ENCODE results near the gene SYCP2.

SYCP2 gene

DNA sequence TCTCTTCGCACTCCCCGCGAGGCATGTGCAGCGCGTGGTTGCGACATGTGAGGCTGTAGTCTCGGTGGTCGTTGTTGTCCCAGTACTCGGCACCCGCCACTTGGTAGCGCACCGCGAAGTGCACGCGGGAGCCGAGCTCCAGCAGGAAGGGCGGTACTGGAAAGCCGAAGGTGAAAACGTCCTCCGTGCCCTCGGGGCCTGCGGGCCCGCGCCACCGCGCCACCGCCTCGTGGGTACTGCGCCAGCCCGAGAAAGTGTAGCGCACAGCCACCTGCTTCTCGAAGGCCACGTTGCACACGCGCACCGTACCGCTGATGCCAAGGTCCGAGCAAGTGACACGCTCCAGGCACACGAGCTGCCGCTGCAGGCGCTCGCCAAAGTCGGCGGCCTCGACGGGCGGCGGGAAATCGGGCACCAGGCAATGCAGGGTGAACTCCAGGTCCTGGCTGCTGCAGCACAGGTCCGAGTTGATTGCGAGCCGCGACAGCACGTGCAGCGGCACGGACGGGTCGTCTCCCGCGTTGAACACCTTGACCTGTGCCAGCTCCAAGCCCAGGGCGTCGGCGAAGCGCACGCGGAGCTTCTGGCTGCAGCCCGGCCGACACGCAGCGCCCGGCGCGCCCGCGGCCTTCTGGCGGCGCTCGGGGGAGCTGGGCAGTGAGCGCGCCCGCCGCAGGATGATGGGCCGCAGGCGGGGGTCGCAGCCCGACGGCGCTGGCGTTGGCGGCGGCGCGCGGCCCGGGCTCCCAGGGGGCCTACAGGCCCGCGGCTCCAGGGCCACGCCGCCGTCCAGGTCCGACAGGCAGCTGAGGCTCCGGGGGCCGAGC, 5.8 kb upstream of the SYCP2 start:
- TF ChIP-seq, protein P1, sequence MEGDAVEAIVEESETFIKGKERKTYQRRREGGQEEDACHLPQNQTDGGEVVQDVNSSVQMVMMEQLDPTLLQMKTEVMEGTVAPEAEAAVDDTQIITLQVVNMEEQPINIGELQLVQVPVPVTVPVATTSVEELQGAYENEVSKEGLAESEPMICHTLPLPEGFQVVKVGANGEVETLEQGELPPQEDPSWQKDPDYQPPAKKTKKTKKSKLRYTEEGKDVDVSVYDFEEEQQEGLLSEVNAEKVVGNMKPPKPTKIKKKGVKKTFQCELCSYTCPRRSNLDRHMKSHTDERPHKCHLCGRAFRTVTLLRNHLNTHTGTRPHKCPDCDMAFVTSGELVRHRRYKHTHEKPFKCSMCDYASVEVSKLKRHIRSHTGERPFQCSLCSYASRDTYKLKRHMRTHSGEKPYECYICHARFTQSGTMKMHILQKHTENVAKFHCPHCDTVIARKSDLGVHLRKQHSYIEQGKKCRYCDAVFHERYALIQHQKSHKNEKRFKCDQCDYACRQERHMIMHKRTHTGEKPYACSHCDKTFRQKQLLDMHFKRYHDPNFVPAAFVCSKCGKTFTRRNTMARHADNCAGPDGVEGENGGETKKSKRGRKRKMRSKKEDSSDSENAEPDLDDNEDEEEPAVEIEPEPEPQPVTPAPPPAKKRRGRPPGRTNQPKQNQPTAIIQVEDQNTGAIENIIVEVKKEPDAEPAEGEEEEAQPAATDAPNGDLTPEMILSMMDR (IDR thresholded peaks at IDR 0.05): no peak
- peaks cover 3 to 41% (median 31%) of the 10 kb centered on the region in 4 donors for H3K4me1 ChIP-seq
- H3K27me3 ChIP-seq: no peaks in the 10 kb centered on the region
- H3K4me3 ChIP-seq: peak overlapping the region; percentile 63 to 71
- intact Hi-C loops (cut with DNase I; ENCODE audit: low total_unique reads): no loop called here
- H3K9me3 ChIP-seq: no peaks in the 10 kb centered on the region
- peak in 1 of 2 donors; percentile 68 for DNase-seq
- peaks cover 8 to 19% (median 14%) of the 10 kb centered on the region in 3 donors for H3K36me3 ChIP-seq
- peak overlapping the region; percentile 88 to 91 for H3K27ac ChIP-seq

DNA sequence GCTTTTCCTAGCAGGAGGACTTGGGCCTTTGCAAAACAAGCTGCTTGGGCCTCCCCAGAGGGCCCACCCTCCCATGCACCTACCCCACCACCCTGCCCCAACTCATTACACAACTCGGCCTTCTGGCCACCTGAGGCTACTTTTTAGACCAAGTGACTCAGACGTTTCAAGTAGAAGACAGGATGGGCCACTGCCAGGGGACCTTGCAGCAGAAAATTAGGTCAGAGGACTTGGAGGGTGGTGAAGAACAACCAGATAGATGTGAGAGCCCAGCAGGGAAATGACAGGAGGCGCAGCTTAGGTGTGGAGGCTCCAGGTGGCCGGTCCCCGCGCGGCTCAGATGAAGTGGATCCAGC, 5.2 kb upstream of the SYCP2 start:
- peaks cover 3 to 41% (median 31%) of the 10 kb centered on the region in 4 donors for H3K4me1 ChIP-seq
- TF ChIP-seq, protein P1 (IDR thresholded peaks at IDR 0.05): no peak
- peak in 1 of 2 donors; percentile 33 for DNase-seq
- H3K4me3 ChIP-seq: peak overlapping the region; percentile 63 to 71
- intact Hi-C loops (cut with DNase I; ENCODE audit: low total_unique reads): no loop called here
- H3K9me3 ChIP-seq: no peaks in the 10 kb centered on the region
- H3K36me3 ChIP-seq: peaks cover 2 to 15% (median 8%) of the 10 kb centered on the region in 3 donors
- peak overlapping the region in 1 of 2 donors; percentile 91 for H3K27ac ChIP-seq
- no peaks in the 10 kb centered on the region for H3K27me3 ChIP-seq

DNA sequence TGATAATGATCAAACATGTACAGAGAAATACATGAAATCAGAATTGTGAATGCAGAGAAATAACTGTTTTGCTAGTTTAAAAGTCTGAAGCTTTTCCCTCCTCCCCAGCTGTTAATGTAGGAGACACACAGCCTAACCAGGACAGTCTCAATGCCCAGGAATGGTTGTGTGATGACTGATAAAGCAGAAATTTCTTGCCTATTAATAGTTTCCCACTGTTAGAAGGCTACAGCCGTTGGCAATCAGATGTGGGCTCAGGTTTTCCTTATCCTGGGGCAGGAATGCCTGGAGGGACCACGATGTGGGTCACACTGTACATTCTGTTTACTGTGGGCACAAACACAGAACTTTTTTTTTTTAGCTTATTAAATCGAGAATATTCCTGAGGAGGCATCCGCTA, 4.8 kb upstream of the SYCP2 start:
- intact Hi-C loops (cut with DNase I; ENCODE audit: low total_unique reads): no loop called here
- TF ChIP-seq, protein P1 (IDR thresholded peaks at IDR 0.05): no peak
- H3K4me1 ChIP-seq: peaks cover 3 to 46% (median 35%) of the 10 kb centered on the region in 4 donors

DNA sequence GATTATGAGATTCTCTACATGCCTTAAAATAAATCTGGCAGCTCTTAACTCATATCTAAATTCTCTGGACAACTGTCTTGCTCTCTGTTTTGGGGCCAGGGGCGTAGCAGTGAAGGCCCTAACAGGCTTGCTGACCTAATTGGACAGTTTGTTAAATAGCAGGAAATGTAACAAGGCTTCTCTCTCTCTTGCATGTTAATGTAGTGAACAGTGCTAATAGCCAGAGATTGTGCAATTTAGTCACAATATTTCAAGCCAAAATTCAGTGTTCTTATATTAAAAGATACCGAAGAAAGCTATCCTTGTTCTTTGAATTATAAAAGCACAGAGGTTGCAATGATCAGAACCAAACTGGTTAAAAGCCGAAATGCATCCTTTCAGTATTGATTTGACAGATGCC, 3.7 kb upstream of the SYCP2 start:
- Histone ChIP-seq H3K27me3 (no peaks in the 10 kb centered on the region), H3K4me1 (peaks cover 3 to 49% (median 40%) of the 10 kb centered on the region in 4 donors), H3K36me3 (peaks cover 0 to under 1% (median 0%) of the 10 kb centered on the region in 3 donors), H3K4me3 (no peak overlapping the region), H3K9me3 (no peaks in the 10 kb centered on the region), H3K27ac (no peak overlapping the region)
- intact Hi-C loops (cut with DNase I; ENCODE audit: low total_unique reads): no loop called here
- DNase-seq: no peak
- TF ChIP-seq, protein P1 (IDR thresholded peaks at IDR 0.05): no peak

More for the DNA sequence above, 4.8 kb upstream of the SYCP2 start:
- Histone ChIP-seq H3K27ac (peak overlapping the region in 1 of 2 donors; percentile 91), H3K27me3 (no peaks in the 10 kb centered on the region), H3K4me3 (peak overlapping the region; percentile 63 to 71), H3K36me3 (peaks cover 0 to 11% (median 7%) of the 10 kb centered on the region in 3 donors), H3K9me3 (no peaks in the 10 kb centered on the region)
- no peak for DNase-seq

DNA sequence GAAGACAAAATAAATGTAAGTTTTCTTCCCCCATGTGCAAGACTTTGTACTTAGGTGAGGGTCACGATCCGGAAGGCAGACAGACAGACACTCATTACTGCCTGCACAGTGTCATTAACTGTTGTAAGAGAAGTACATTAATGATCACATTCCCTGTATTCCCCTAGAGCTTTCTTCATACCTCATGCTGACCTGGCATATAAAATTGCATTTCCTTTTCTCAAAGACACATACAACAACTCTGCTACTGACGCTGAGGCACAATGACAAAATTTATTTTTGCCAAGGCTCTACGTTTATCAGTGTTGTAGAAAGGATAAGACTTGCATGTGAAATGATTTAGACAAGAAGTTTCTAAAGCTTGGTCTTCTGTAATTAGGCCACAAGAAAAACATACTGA, 3.0 kb upstream of the SYCP2 start:
- no peaks in the 10 kb centered on the region for H3K27me3 ChIP-seq
- no peak overlapping the region for H3K27ac ChIP-seq
- intact Hi-C loops (cut with DNase I; ENCODE audit: low total_unique reads): no loop called here

More for the DNA sequence above, 3.0 kb upstream of the SYCP2 start:
- H3K9me3 ChIP-seq: no peaks in the 10 kb centered on the region
- H3K4me3 ChIP-seq: no peak overlapping the region
- H3K4me1 ChIP-seq: peaks cover 3 to 42% (median 38%) of the 10 kb centered on the region in 4 donors
- DNase-seq: no peak
- H3K36me3 ChIP-seq: no peaks in the 10 kb centered on the region
- TF ChIP-seq, protein P1 (IDR thresholded peaks at IDR 0.05): no peak
